ENCODE results near the gene RIPOR2. TPM values are rescaled to one million over a fixed set of nuclear protein-coding genes. Genes with fewer than 3 reads are reported as not detected.

RIPOR2 gene
- total and polyA plus RNA-seq, 2 of the 13 experiments (the other 11 are each of a cell fraction or from before 2014, with no cell fraction given), result 0.02 to 0.05 TPM

GRCh38 chr6:24774696-24775519 lies 160.9 kb downstream of the RIPOR2 start, which contains the start of gene GMNN (continued):
- no peak for TF ChIP-seq ZBTB40 (IDR thresholded peaks at IDR 0.05)
- peak; percentile 94 for TF ChIP-seq ZBTB40 (CRISPR knock-in tag; IDR thresholded peaks at IDR 0.05)
- TF ChIP-seq ZNF703 (CRISPR knock-in tag; IDR thresholded peaks at IDR 0.05; ENCODE audit: borderline replicate concordance), result no peak; the same call in 1 of the 2 replicates
- peak; percentile 92 for TF ChIP-seq MYC (CRISPR knock-in tag; IDR thresholded peaks at IDR 0.05; ENCODE audit: borderline replicate concordance)
- peak; percentile 97 for TF ChIP-seq NCOA1 (CRISPR knock-in tag; IDR thresholded peaks at IDR 0.05)
- 0 out of 2 replicates have a peak, but pooled peaks have one; percentile 30 for TF ChIP-seq JUND (CRISPR knock-in tag; IDR thresholded peaks at IDR 0.05)
- TF ChIP-seq ZNF550 (CRISPR knock-in tag; IDR thresholded peaks at IDR 0.05; ENCODE audit: borderline replicate concordance), result 0 out of 2 replicates have a peak, but pooled peaks have one; percentile 31
- peak; percentile 72 for TF ChIP-seq ZMYM3 (CRISPR knock-in tag; IDR thresholded peaks at IDR 0.05)
- TF ChIP-seq FOXC1 (CRISPR knock-in tag; IDR thresholded peaks at IDR 0.05; ENCODE audit: borderline replicate concordance), result peak; percentile 100
- no peak for TF ChIP-seq ZNF841 (CRISPR knock-in tag; IDR thresholded peaks at IDR 0.05; ENCODE audit: borderline replicate concordance)
- TF ChIP-seq ZKSCAN5 (CRISPR knock-in tag; IDR thresholded peaks at IDR 0.05), result peak; percentile 76
- TF ChIP-seq ARHGAP35 (CRISPR knock-in tag; IDR thresholded peaks at IDR 0.05; ENCODE audit: borderline replicate concordance), result peak; percentile 98
- no peak for TF ChIP-seq ZNF577 (CRISPR knock-in tag; IDR thresholded peaks at IDR 0.05; ENCODE audit: borderline replicate concordance, low read depth)
- TF ChIP-seq ZBTB7B (CRISPR knock-in tag; IDR thresholded peaks at IDR 0.05), result peak; percentile 28; the same call in 1 of the 2 replicates
- peak; percentile 100 for TF ChIP-seq ARID4A (CRISPR knock-in tag; IDR thresholded peaks at IDR 0.05; ENCODE audit: borderline replicate concordance)
- peak; percentile 83; the same call in 1 of the 2 replicates for TF ChIP-seq TOE1 (CRISPR knock-in tag; IDR thresholded peaks at IDR 0.05)
